Uterus (tissue), 2 donors: ENCODE results near the gene GIMAP1.

Experiments
- CTCF ChIP-seq, 4 experiments: fragments of 200-600 bp in 2 of 4; fragments of 450-650 bp in 2 of 4; sonication (generic) in 2 of 4; IDR thresholded peaks; one replicate each; pipeline ENCODE4 v1.5.1; 2016 to 2019; ENCODE audit warnings: antibody characterized with exemption in 4 of 4, mild to moderate bottlenecking in 2 of 4, moderate library complexity in 1 of 4
- POLR2A ChIP-seq, 2 donors: fragments of 450-650 bp; IDR thresholded peaks; one replicate each; pipeline ENCODE4 v1.6.1; 2016; ENCODE audit warnings: antibody characterized with exemption in 2 of 2, mild to moderate bottlenecking in 1 of 2, moderate library complexity in 1 of 2

DNA sequence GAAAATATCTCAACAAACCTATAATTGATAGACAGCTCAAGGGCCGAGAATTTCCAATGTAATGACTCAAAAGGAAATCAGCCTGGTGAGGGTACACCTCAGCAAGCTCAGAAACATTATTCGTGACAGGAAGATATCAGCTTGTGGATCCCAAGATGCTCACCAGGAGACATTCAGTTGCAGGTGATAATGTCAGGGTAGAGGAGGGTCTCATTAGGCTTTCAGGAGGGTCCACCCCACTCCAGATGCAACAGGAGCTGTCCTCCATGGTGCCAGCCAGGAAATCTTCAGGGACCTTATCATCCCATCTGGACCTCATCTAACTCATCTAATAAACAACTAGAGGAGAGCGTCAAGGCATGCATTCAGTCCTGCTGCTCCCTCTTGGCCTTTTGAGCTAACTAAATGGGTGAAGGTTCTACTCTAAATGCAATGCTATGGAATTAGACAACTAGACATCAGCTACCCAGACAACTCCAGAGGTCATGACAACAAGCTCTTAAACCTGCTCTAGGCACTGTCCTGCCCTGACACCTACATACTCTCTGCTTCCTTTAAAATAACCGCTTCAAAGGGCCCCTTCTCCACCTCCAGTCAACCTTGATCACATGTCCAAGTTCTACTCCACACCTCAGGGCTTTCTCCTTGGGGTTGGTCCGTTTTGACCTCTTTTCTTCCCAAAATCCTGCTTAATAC is 16.5 kb downstream of the GIMAP1 start:
- TF ChIP-seq CTCF (IDR thresholded peaks at IDR 0.05) (no peak), POLR2A (IDR thresholded peaks at IDR 0.05) (no peak)
